ENCODE results near the gene MLH3.

GRCh38 chr14:75044322-75044721, 6.9 kb downstream of the MLH3 start:
- TF ChIP-seq POLR2AphosphoS5 (IDR thresholded peaks at IDR 0.05; ENCODE audit: low read depth, low read length) (no peak), USF1 (IDR thresholded peaks at IDR 0.05; ENCODE audit: borderline replicate concordance, low read depth) (no peak), CTCF (IDR thresholded peaks at IDR 0.05) (no peak), MXI1 (IDR thresholded peaks at IDR 0.05; ENCODE audit: low read depth, low read length) (no peak), EP300 (IDR thresholded peaks at IDR 0.05; ENCODE audit: borderline replicate concordance in 1 of 2, low read depth in 1 of 2, low read length in 1 of 2) (no peak), ZBTB33 (IDR thresholded peaks at IDR 0.05; ENCODE audit: borderline replicate concordance, low read depth) (no peak), USF2 (IDR thresholded peaks at IDR 0.05; ENCODE audit: borderline replicate concordance, low read depth, low read length) (no peak), TAF1 (IDR thresholded peaks at IDR 0.05; ENCODE audit: borderline replicate concordance, low read depth, low read length) (no peak), EZH2phosphoT487 (IDR thresholded peaks at IDR 0.05; ENCODE audit: borderline replicate concordance, low read depth) (no peak), FOSL2 (IDR thresholded peaks at IDR 0.05; ENCODE audit: borderline replicate concordance, low read depth) (peak; percentile 23; the same call in 1 of the 2 replicates), RFX5 (IDR thresholded peaks at IDR 0.05; ENCODE audit: low read length) (no peak)

All from SK-N-SH (cell line).